ENCODE measurements around the gene MALT1.

- no peak for TF ChIP-seq CTCF (IDR thresholded peaks at IDR 0.05)
- TF ChIP-seq POLR2A (IDR thresholded peaks at IDR 0.05): no peak
- no peak for TF ChIP-seq POLR2AphosphoS5 (IDR thresholded peaks at IDR 0.05)
- no peak for TF ChIP-seq EP300 (IDR thresholded peaks at IDR 0.05)
Measured at GRCh38 chr18:58690259-58690658, 19.0 kb downstream of the MALT1 start.
